Trophoblast cell (in vitro differentiated cells and primary cell): ENCODE measurements around the gene TNFSF4.

Experiments used
- DNase-seq, 2 donors: peaks; one replicate each; pipeline ENCODE4 v3.0.0-alpha.2; 2016
- H2AFZ ChIP-seq: 2 replicates; pipeline ENCODE4 v1.6.1; 2013; ENCODE audit warnings: low read length, moderate library complexity, mild to moderate bottlenecking; ENCODE audit not compliant: insufficient read depth, poor library complexity
- H2AK5ac ChIP-seq: 2 replicates; pipeline ENCODE4 v1.6.1; 2013; ENCODE audit warnings: mild to moderate bottlenecking, low read length
- H2BK120ac ChIP-seq: 2 replicates; pipeline ENCODE4 v1.6.1; 2013; ENCODE audit warnings: low read length, mild to moderate bottlenecking, moderate library complexity; ENCODE audit not compliant: insufficient read depth, poor library complexity
- H2BK12ac ChIP-seq: 2 replicates; pipeline ENCODE4 v1.6.1; 2013; ENCODE audit warnings: mild to moderate bottlenecking, low read length, moderate library complexity
- H2BK5ac ChIP-seq: 2 replicates; pipeline ENCODE4 v1.6.1; 2013; ENCODE audit warnings: low read length, low read depth, moderate library complexity, mild to moderate bottlenecking; ENCODE audit not compliant: poor library complexity
- H3K14ac ChIP-seq: 2 replicates; pipeline ENCODE4 v1.6.1; 2013; ENCODE audit warnings: mild to moderate bottlenecking, low read length
- H3K18ac ChIP-seq: 2 replicates; pipeline ENCODE4 v1.6.1; 2013; ENCODE audit warnings: mild to moderate bottlenecking, low read length
- H3K23ac ChIP-seq: 2 replicates; pipeline ENCODE4 v1.6.1; 2013; ENCODE audit warnings: low read length
- H3K27ac ChIP-seq: 2 replicates; pipeline ENCODE4 v1.5.1; 2013; ENCODE audit warnings: low read depth, mild to moderate bottlenecking, inconsistent platforms, low read length, moderate library complexity
- H3K27me3 ChIP-seq: 2 replicates; pipeline ENCODE4 v1.6.1; 2013; ENCODE audit warnings: inconsistent platforms, mild to moderate bottlenecking, low read length, moderate library complexity; ENCODE audit not compliant: insufficient read depth
- H3K36me3 ChIP-seq, 2 experiments: 1 replicate in 1 of 2; 2 replicates in 1 of 2; pipeline ENCODE4 v1.6.1; 2013; ENCODE audit warnings: low read length in 2 of 2, mild to moderate bottlenecking in 2 of 2, moderate library complexity in 1 of 2; ENCODE audit not compliant: insufficient read depth in 2 of 2, control insufficient read depth in 1 of 2
- H3K4ac ChIP-seq: 2 replicates; pipeline ENCODE4 v1.6.1; 2013; ENCODE audit warnings: low read depth, mild to moderate bottlenecking, low read length, moderate library complexity
- H3K4me1 ChIP-seq, 2 experiments: 1 replicate in 1 of 2; 2 replicates in 1 of 2; pipeline ENCODE4 v1.6.1; 2013; ENCODE audit warnings: low read length in 2 of 2, mild to moderate bottlenecking in 2 of 2, moderate library complexity in 1 of 2; ENCODE audit not compliant: insufficient read depth in 2 of 2, control insufficient read depth in 1 of 2
- H3K4me2 ChIP-seq: 2 replicates; pipeline ENCODE4 v1.6.1; 2013; ENCODE audit warnings: inconsistent platforms, mild to moderate bottlenecking, low read length, moderate library complexity
- H3K4me3 ChIP-seq: 2 replicates; pipeline ENCODE4 v1.5.1; 2013; ENCODE audit warnings: mild to moderate bottlenecking, low read depth, low read length, inconsistent platforms
- H3K79me1 ChIP-seq: one replicate; pipeline ENCODE4 v1.6.1; 2013; ENCODE audit warnings: low read length
- H3K79me2 ChIP-seq: 2 replicates; pipeline ENCODE4 v1.6.1; 2013; ENCODE audit warnings: low read length, mild to moderate bottlenecking; ENCODE audit not compliant: control insufficient read depth, insufficient read depth, poor library complexity
- H3K9ac ChIP-seq: 2 replicates; pipeline ENCODE4 v1.6.1; 2013; ENCODE audit warnings: mild to moderate bottlenecking, low read length
- H3K9me3 ChIP-seq: 2 replicates; pipeline ENCODE4 v1.6.1; 2013; ENCODE audit warnings: low read depth, mild to moderate bottlenecking, control low read depth, inconsistent platforms, low read length; ENCODE audit not compliant: insufficient read depth
- H4K12ac ChIP-seq: 2 replicates; pipeline ENCODE4 v1.6.1; 2013; ENCODE audit warnings: low read depth, mild to moderate bottlenecking, low read length, moderate library complexity
- H4K8ac ChIP-seq: 2 replicates; pipeline ENCODE4 v1.6.1; 2013; ENCODE audit warnings: low read depth, mild to moderate bottlenecking, low read length, moderate library complexity
- H4K91ac ChIP-seq: one replicate; pipeline ENCODE4 v1.6.1; 2013; ENCODE audit warnings: low read depth, mild to moderate bottlenecking, low read length, moderate library complexity
- WGBS: extraction: QIAGEN DNeasy Blood & Tissue Kit; methylation state at CpG from one replicate; pipeline ENCODE4 v1.1.7; 2013; ENCODE audit warnings: missing lambda C conversion rate; ENCODE audit not compliant: insufficient read length, insufficient coverage; ENCODE audit errors: extremely low coverage; 5-methylcytosine and 5-hydroxymethylcytosine counted together

Gene TNFSF4

DNA sequence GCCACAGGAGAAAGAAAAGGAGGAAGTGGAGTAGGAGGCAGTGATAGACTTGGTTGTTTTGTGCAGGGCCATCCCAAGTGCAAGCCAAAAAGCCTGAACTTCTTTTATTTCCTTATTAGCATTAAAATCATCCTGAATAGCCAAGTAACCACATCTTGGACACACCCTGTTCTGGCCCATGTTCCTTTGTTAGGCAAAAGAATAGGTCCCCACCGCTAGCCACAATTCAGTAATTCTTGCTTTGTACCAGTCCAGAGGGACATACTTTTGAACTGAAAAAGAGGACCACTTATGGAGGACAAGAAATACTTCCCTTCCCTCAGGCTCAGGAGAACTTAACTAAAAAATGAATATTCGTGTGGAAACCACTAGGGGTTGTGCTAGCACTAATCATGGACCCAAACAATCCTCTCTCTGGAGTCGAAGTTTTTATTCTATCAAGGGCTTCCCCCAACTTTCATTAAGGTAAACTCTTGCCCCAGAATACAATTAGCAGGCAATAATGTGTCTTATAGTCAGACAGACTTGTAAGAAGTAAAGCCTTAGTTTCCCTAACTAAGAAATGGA lies 19.4 kb downstream of the TNFSF4 start:
- no peak overlapping the region for H3K4me2 ChIP-seq
- WGBS: no CpG with 5 or more reads among the region's 3 CpGs
- no peak overlapping the region for H2BK120ac ChIP-seq
- no peaks in the 10 kb centered on the region for H3K36me3 ChIP-seq
- DNase-seq: no peak
- H3K79me2 ChIP-seq: no peaks in the 10 kb centered on the region
- H3K4me3 ChIP-seq: no peak overlapping the region
- no peak overlapping the region for H3K18ac ChIP-seq
- H2BK5ac ChIP-seq: no peak overlapping the region
- no peak overlapping the region for H2AK5ac ChIP-seq
- H4K91ac ChIP-seq: no peak overlapping the region
- no peak overlapping the region for H2BK12ac ChIP-seq
- H3K23ac ChIP-seq: no peak overlapping the region
- H3K4ac ChIP-seq: no peak overlapping the region
- H4K8ac ChIP-seq: no peak overlapping the region
- H4K12ac ChIP-seq: no peak overlapping the region
- H2AFZ ChIP-seq: no peak overlapping the region
- no peaks in the 10 kb centered on the region for H3K27me3 ChIP-seq
- H3K4me1 ChIP-seq: no peaks in the 10 kb centered on the region
- H3K27ac ChIP-seq: no peak overlapping the region
- H3K79me1 ChIP-seq: no peaks in the 10 kb centered on the region
- H3K9me3 ChIP-seq: no peaks in the 10 kb centered on the region
- H3K14ac ChIP-seq: no peak overlapping the region
- H3K9ac ChIP-seq: no peak overlapping the region

DNA sequence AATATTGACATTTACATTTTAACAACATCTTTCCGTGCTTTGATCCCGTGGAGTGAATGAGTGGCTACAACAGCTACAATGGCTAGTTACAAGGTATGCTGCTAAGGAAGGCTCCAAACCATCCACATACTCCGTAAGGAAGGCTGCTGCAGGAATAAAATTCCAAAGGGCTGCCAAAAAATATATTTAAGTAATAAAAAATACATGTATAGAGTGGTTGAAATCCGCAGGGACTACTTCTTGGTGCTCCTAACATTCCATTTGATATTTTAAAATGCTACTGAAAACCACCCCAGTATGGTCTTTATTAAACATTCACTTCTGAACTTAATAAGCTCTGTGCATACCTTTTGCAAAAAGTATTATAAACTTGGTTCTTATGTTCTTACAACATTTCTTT lies 25.3 kb downstream of the TNFSF4 start:
- no peaks in the 10 kb centered on the region for H3K27me3 ChIP-seq
- no peak overlapping the region for H4K12ac ChIP-seq
- H3K4ac ChIP-seq: no peak overlapping the region
- no peak overlapping the region for H3K27ac ChIP-seq
- no peak overlapping the region for H3K9ac ChIP-seq
- H3K18ac ChIP-seq: no peak overlapping the region
- H2BK5ac ChIP-seq: no peak overlapping the region
- no peaks in the 10 kb centered on the region for H3K36me3 ChIP-seq
- H2BK12ac ChIP-seq: no peak overlapping the region
- no peaks in the 10 kb centered on the region for H3K79me2 ChIP-seq
- H3K4me3 ChIP-seq: no peak overlapping the region
- H2BK120ac ChIP-seq: no peak overlapping the region
- no peak overlapping the region for H2AFZ ChIP-seq
- H3K79me1 ChIP-seq: no peaks in the 10 kb centered on the region
- no peaks in the 10 kb centered on the region for H3K4me1 ChIP-seq
- no peak overlapping the region for H4K91ac ChIP-seq
- no CpG with 5 or more reads among the region's 4 CpGs for WGBS
- H3K14ac ChIP-seq: no peak overlapping the region
- no peak overlapping the region for H4K8ac ChIP-seq
- no peaks in the 10 kb centered on the region for H3K9me3 ChIP-seq
- no peak overlapping the region for H3K23ac ChIP-seq
- H3K4me2 ChIP-seq: no peak overlapping the region
- no peak overlapping the region for H2AK5ac ChIP-seq
- DNase-seq: no peak

DNA sequence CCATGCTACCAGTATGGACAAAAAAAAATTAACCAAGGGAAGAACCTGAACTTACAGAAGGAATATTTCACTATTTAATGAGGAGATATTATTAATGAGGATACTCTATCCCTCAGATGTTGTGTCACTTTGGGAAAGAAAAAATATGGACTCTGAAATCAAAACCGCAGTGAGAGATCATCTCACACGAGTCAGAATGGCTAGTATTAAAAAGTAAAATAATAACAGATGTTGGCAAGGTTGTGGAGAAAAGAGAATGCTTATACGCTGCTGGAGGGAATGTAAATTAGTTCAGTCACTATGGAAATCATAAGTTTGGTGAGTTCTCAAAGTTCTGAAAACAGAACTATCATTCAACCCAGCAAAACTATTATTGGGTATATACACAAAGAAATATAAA lies 30.9 kb downstream of the TNFSF4 start:
- Histone ChIP-seq H3K9ac (no peak overlapping the region), H4K12ac (no peak overlapping the region), H3K79me2 (no peaks in the 10 kb centered on the region), H3K14ac (no peak overlapping the region), H2BK12ac (no peak overlapping the region), H2BK120ac (no peak overlapping the region), H2BK5ac (no peak overlapping the region), H4K91ac (no peak overlapping the region), H2AFZ (no peak overlapping the region), H3K4me3 (no peak overlapping the region), H3K9me3 (peaks cover 11% of the 10 kb centered on the region), H3K27me3 (no peaks in the 10 kb centered on the region), H3K4ac (no peak overlapping the region), H2AK5ac (no peak overlapping the region), H3K18ac (no peak overlapping the region), H3K4me1 (no peaks in the 10 kb centered on the region), H3K36me3 (no peaks in the 10 kb centered on the region), H3K4me2 (no peak overlapping the region), H3K79me1 (no peaks in the 10 kb centered on the region), H3K27ac (no peak overlapping the region), H4K8ac (no peak overlapping the region), H3K23ac (no peak overlapping the region)
- WGBS: no CpG with 5 or more reads among the region's 3 CpGs
- DNase-seq: no peak

DNA sequence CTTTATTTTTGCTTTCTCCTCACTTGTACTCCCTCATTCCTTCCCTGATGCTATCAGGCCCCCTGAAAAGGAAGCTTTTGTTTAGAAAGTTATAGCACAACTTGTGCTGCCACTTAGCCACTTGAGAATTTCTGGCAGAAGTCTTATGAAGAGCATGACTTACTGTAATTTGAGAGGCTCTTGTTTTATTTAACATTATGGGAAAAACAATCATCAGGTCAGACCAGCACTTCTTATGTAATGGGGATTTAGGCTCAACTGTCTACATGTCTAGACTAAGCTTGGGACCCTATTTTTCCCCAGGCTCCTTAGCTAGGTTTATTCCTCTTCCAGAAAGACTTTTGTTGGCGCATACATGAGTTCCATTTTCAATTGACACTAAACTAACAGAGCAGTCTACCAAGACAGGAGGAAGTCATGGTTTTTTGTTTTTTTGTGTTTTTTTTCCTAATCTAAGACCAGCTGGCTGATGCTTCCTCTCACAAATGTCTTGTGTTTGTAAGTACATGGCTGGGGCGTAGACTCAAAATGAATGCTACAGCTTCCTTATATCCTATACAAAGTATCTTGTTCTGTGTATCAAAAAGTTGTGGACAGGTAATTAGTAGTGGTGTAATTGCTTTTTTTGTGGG lies 31.5 kb downstream of the TNFSF4 start:
- H3K9ac ChIP-seq: no peak overlapping the region
- H2AFZ ChIP-seq: no peak overlapping the region
- no peak overlapping the region for H3K18ac ChIP-seq
- no CpG with 5 or more reads among the region's 2 CpGs for WGBS
- no peaks in the 10 kb centered on the region for H3K79me2 ChIP-seq
- H3K4me2 ChIP-seq: no peak overlapping the region
- peaks cover 11% of the 10 kb centered on the region for H3K9me3 ChIP-seq
- H3K79me1 ChIP-seq: no peaks in the 10 kb centered on the region
- H3K14ac ChIP-seq: no peak overlapping the region
- no peak for DNase-seq
- H4K12ac ChIP-seq: no peak overlapping the region
- H3K23ac ChIP-seq: no peak overlapping the region
- no peak overlapping the region for H3K4me3 ChIP-seq
- no peaks in the 10 kb centered on the region for H3K36me3 ChIP-seq
- no peak overlapping the region for H3K27ac ChIP-seq
- H4K8ac ChIP-seq: no peak overlapping the region
- H2BK5ac ChIP-seq: no peak overlapping the region
- H4K91ac ChIP-seq: no peak overlapping the region
- no peaks in the 10 kb centered on the region for H3K27me3 ChIP-seq
- H2BK120ac ChIP-seq: no peak overlapping the region
- no peak overlapping the region for H2BK12ac ChIP-seq
- no peaks in the 10 kb centered on the region for H3K4me1 ChIP-seq
- no peak overlapping the region for H3K4ac ChIP-seq
- H2AK5ac ChIP-seq: no peak overlapping the region
